HG02870 (cell line): ENCODE measurements around the gene BAG5.

ENCODE experiments used
- ATAC-seq: cut with Tn5 transposase; IDR thresholded peaks from one replicate; pipeline ENCODE4 v1.9.1; 2021; ENCODE audit warnings: mild to moderate bottlenecking, moderate library complexity; ENCODE audit not compliant: unreplicated experiment

BAG5 gene

GRCh38 chr14:103563844-103564505, 1.5 kb upstream of the BAG5 start:
- ATAC-seq = no peak

- no peak for ATAC-seq
Measured at GRCh38 chr14:103563226-103563620, 766 bp upstream of the BAG5 start.

GRCh38 chr14:103562179-103562428, 353 bp downstream of the BAG5 start:
- no peak for ATAC-seq

GRCh38 chr14:103561381-103562178, 877 bp downstream of the BAG5 start:
- ATAC-seq = peak; percentile 13

- ATAC-seq = no peak
Measured at GRCh38 chr14:103560691-103561090, 1.8 kb downstream of the BAG5 start.

GRCh38 chr14:103559766-103560165, 2.7 kb downstream of the BAG5 start:
- no peak for ATAC-seq

GRCh38 chr14:103558071-103558882, 4.2 kb downstream of the BAG5 start:
- no peak for ATAC-seq

- ATAC-seq = no peak
Measured at GRCh38 chr14:103556946-103557758, 5.3 kb downstream of the BAG5 start.

- no peak for ATAC-seq
Measured at GRCh38 chr14:103555559-103556337, 6.7 kb downstream of the BAG5 start.

- ATAC-seq = no peak
Measured at GRCh38 chr14:103552846-103553210, 9.6 kb downstream of the BAG5 start.

- no peak for ATAC-seq
Measured at GRCh38 chr14:103552011-103552845, 10.2 kb downstream of the BAG5 start.

GRCh38 chr14:103551338-103551762, 11.1 kb downstream of the BAG5 start:
- ATAC-seq = no peak

GRCh38 chr14:103550451-103551337, 11.8 kb downstream of the BAG5 start:
- ATAC-seq = no peak

GRCh38 chr14:103549361-103550311, 12.8 kb downstream of the BAG5 start:
- no peak for ATAC-seq

GRCh38 chr14:103548463-103549351, 13.8 kb downstream of the BAG5 start:
- ATAC-seq = no peak

- no peak for ATAC-seq
Measured at GRCh38 chr14:103547941-103548462, 14.5 kb downstream of the BAG5 start.
